ENCODE results near the gene PDE3A.
A peak's percentile ranks its signal among the peaks of the same experiment; 100 is the strongest.

Gene PDE3A

DNA sequence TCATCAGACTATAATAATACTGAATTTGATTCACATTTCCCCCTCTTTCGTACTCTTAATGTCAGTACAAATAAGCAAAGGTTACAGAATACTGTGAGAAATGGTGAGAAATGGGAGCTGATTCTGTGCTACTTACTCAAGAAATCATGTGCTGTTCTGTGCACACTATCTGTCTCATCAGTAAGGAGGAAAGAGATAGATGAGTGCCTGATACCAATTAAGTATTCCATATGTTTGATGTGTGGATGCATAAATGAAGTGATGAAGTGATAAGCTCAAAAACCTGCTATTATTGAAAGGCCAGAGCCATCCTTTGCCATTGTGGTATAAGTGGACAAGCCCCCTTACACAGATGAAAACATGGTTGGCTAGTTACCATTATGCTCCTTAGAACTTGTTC lies 127.7 kb downstream of the PDE3A start:
- no peak for DNase-seq (ENCODE audit: low read depth)

- DNase-seq (ENCODE audit: low read depth), result no peak
These were observed 129.4 kb downstream of the PDE3A start for GRCh38 chr12:20497707-20498106.

- no peak for DNase-seq (ENCODE audit: low read depth)
These were observed 133.6 kb downstream of the PDE3A start for GRCh38 chr12:20501958-20502357.

GRCh38 chr12:20503858-20504257 lies 135.5 kb downstream of the PDE3A start:
- no peak for DNase-seq (ENCODE audit: low read depth)

GRCh38 chr12:20505056-20505455 lies 136.7 kb downstream of the PDE3A start:
- no peak for DNase-seq (ENCODE audit: low read depth)

GRCh38 chr12:20507056-20507455 lies 138.7 kb downstream of the PDE3A start:
- DNase-seq (ENCODE audit: low read depth), result no peak

- DNase-seq (ENCODE audit: low read depth), result no peak
These were observed 139.4 kb downstream of the PDE3A start for GRCh38 chr12:20507711-20508110.

DNA sequence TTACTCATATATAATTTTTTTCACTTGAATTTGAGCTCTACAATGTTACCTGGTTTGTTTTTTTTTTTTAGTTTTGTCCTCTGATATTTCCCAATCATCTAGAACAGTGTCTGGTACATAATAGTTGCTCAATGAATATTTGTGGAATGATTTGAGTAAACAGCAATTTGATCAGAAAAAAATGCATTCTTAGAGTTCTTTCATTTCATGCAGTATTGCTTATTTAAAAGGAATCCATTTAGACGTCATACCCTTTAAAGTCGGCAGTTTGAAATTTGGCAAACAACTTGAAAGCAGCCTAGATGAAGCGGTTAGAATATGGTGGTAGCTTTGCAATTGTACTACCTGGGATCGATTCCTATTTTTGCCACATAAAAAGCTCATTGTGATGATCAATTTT lies 140.0 kb downstream of the PDE3A start:
- no peak for DNase-seq (ENCODE audit: low read depth)

DNA sequence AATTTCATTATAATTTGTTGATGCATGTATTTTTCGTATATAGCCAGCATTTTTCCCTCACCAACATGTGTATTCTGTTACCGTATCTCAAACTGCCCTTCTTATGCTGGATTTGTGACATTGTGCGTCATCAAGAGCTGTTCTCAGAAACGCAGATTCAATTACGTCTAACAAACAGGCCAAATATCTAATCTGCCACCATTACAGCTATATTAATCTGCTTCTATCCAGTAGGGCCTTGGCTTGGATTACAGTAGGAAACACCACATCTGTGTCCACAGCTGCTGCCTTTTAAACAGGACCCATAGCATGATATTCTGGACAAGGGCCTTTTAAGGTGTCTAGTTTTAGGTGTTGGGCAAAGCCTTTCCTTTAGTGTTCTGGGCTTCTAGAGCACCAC lies 140.6 kb downstream of the PDE3A start:
- no peak for DNase-seq (ENCODE audit: low read depth)

DNA sequence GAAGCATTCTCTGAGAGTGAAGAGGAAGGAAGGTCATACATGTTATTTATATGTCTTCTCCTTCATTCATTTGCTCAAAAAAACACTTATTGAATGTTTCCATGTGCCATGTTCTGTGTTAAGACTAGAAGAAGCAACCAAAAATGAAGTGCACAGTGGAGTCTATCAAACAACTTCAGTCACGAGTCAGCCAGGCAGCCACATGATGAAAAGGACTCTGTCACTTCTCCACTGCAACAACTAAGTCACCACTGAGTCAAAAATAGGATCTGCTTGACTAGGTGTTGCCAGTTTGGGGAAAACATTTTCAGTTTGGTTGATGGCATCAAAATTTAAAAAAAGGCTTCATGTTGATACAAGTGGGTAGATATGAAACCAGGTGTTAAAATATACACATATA lies 142.5 kb downstream of the PDE3A start:
- DNase-seq (ENCODE audit: low read depth), result no peak

DNA sequence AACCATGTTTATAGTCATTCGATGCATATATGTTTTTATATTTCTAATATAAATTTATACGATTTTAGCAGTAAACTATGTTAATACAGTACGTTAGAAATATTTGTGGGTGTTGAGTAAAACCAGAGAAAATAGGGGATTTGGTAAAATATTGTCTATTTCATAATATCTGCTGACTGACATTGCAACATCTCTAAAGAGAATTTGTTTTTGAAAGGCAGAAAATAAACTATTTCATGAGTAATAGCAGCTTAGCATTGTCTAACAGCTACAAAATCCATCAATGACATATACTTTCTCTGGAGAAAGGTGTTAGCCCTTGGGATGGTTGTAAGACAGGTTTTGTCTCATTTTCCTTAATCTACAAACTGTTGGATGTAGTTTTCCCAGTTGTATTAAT lies 144.9 kb downstream of the PDE3A start:
- no peak for DNase-seq (ENCODE audit: low read depth)

DNA sequence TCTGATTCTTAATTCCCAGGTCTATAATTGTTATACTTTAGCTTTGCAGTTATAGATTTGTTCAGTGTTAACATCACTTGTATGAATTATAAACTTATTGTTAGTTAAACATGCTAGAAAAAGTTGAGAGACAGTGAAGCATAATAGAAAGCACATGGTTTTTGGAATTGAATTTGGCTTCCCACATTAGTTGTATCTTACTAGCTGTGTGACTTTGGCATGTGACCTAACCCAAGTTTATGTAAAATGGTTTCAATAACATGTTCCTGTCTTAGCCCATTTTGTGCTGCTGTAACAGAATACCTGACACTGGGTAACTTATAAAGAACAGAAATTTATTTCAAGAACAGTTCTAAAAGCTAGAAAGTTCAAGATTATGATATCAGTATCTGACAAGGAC lies 146.3 kb downstream of the PDE3A start:
- no peak for DNase-seq (ENCODE audit: low read depth)

DNA sequence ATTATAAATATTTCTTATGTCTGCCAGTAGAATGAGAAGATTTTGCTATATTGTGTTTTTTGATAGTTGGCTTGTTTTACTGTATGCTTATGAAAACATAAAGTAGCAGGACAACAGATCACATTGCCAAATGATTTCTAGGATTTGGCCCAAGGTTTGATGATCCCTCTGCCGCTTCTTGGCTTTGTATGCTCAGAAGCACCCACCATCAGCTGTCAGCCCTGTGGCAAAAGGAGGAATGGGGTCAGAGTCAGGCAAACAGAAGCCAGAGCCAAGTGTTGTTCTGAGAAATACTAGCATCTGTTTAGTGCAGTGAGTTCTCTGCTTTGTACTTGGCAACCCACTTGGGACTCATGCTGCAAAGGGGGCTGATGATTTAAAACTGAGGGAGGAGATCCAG lies 152.2 kb downstream of the PDE3A start:
- no peak for DNase-seq (ENCODE audit: low read depth)

DNA sequence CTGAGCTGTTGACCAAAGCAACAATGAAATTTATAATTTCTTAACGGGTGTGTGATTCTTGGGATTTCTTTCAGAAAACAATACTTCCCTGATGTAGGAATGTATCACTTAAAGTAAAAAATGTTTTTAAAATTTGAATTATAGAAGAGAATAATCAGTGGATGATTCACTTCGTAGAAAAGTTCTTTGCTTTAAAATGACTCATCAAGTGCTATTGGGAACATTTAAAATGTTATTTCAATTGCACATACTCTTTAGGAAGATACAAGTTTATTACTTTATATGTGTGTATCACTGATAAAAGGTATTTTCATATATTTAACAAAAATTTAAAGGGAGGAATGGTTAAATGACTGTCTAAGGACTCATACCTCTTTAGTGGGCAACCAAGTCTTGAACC lies 155.3 kb downstream of the PDE3A start:
- DNase-seq (ENCODE audit: low read depth), result peak; percentile 20

DNA sequence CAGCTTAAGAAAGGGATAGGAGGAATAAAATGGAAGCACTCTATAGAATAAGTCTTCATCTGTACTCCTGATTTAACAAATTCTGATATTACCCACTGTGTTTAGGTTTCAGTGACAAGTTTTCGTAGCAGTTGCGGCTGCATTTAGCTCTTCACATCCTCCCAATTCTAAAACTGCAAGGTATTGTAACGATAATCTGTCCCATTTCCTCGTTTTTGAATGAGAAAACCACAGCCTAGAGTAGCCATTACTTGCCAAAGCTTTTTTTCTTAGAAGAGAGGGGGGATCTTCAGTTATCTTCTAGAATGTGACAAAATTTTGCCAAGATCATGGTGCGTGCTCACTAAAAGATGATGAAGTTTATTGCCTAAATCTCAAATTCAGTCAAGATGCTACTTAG lies 155.8 kb downstream of the PDE3A start:
- DNase-seq (ENCODE audit: low read depth), result no peak

GRCh38 chr12:20525064-20525610 lies 156.8 kb downstream of the PDE3A start:
- no peak for DNase-seq (ENCODE audit: low read depth)

DNA sequence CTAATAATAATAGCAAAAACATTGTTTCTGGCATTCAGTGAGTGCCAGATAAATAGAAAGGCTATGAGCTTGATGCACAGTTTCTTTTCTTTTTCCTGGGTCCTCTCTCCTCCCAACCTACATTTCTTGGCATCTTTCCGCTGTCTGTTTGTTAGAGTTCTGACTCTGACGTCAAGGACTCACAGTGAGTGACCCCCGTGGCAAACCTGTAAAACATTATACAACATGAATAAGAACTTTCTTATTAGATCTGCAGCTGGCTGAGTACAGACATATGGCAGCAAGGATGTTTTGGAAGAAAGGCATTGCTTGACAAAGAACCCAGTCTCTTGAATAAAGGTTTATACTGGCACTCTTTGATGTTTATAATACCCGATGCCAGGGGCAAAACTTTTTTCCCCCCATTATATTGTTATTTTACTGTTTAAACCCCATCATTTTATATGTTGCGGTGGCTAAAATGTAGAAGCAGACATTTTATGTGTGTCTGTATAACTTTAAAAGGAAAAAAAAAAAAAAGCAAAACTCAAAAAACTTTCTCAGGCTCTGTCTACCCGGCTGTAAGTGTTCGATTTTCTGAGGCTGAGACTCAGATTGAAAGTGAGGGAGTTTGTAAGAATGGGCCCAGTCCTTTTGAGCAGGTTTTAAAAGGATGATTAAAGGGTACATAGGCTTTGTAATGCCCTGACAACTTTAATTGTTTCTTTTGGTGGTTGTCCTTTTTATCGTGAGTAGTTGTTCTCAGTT lies 159.3 kb downstream of the PDE3A start:
- no peak for DNase-seq (ENCODE audit: low read depth)

DNA sequence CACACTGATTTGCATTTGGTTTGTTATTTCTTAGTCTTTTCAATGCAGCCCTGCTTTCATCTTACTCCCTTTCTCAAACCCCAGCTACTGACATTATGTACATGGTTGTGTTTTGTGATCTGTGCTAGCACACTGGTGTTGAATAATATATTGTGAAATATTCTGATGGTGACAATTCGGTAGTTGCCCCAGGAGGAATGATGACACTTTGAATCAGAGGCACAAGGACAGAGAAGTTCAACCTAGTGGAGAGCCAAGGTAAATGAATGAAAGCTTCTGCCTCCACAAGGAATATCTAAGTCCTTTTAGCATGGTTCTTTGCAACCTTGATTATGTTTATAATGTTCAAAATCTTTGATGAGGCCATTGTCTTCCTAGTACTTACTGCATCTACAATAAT lies 159.9 kb downstream of the PDE3A start:
- no peak for DNase-seq (ENCODE audit: low read depth)

DNA sequence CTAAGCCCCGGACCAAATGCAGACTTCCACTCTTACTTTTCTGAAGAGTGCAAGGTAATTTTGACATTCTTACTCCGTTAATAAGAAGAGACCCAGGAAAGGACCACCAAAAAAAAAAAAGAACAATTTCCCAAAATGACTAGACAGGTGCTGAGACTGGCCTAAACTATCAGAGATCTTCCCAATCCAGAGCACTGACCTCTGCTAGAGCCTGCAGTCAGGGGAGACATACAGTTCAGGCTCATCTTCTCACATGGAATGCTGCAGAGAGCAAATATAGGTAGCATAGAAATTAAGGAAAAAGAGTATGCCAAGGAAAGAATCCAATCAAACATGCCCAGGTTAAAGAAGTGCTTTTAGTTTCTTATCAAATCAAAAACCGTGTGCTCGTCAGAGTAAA lies 177.9 kb downstream of the PDE3A start:
- no peak for DNase-seq (ENCODE audit: low read depth)

DNA sequence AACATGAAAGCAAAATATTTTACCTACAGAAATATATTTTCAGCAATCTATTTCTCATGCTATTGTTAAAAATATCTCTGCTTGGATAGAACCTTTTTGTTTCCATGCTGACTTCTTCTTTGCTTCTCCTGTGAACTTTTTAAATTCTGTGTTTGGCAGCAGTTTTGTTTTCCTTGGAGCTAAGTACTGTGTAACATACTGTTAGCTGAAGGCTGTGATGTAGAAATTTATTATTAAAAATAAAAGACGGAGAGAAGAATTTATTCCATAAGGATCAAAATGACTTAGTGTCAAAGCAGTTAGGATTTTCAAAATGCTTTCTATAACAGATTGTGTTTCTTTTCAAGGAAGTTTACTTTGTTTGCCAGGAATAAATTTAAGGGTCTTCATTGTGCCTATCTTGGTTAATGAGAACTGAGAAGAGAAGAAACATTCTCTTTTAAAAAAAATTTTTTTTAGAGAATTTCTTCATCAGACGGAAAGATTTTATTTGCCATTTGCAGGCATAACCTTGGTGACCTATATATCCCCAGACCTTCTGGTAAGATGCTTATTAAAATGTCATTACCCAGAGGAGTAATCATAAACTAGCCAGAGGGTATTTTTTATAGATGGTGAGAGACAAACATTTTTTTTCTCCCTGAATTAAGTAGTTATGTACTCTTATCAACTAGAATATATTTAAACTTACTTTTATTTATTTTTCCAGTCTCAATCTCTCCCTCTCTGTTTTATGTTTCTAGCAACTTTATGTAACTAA lies 179.7 kb downstream of the PDE3A start:
- DNase-seq (ENCODE audit: low read depth), result no peak

DNA sequence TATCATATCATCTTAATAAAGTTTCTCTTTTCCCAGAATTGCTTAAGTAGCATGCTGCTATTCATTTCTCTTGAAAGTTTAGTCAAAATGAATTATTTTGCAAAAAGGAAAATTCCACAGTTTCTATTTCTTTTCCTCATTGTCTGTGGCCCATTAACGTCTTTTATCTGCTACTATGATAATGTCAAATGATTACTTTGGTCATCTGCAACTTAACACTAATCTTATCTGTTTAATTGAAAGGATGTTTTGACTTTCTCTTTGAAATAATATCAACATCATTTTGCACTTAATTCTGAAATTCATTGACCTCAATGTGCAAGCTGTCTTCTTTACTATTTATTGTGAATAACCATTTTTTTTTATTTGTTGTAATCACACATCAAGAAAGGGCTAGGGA lies 180.3 kb downstream of the PDE3A start:
- no peak for DNase-seq (ENCODE audit: low read depth)

DNA sequence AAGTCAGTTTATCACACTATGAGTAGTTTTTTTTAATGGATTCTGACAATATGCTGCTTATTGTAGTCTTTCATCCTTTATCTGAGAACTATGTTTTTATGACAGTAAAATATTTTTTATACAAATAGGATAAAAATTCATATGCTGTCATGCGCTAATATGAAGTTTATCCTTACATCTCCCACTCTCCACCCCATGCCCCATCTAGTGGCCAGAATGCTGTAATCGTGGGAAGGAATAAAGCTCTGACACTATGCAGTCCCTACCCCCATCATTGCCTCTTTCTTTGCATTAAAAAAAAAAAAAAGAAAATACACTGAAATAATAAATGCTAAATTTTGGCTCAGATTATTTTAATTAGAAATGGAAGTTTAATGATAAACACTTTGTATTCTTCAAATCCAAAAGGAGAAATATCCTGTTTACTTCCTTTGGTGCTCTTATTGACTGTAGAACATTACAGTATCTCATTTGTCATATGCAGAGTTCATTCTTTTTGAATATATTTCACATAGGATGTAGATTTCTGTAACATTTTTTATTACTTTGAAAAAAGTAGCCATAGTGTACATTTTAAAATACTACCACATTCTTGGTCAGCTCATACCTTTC lies 180.9 kb downstream of the PDE3A start:
- DNase-seq (ENCODE audit: low read depth), result no peak

All from non-pigmented ciliary epithelial cell (primary cell).